Stomach (tissue), 4 donors: ENCODE results near the gene OSBPL6.

ENCODE experiments used
- POLR2AphosphoS5 ChIP-seq, 3 donors: sonication (generic); formaldehyde crosslinking; IDR thresholded peaks; one replicate each; pipeline ENCODE4 v1.6.1; 2016; ENCODE audit warnings: antibody characterized with exemption in 3 of 3
- TF ChIP-seq, protein P1 (sequence below), 7 experiments: fragments of 450-650 bp in 4 of 7; fragments of 200-600 bp in 3 of 7; sonication (generic) in 3 of 7; IDR thresholded peaks; one replicate each; pipeline ENCODE4 v1.5.1; 2016 to 2019; ENCODE audit warnings: antibody characterized with exemption in 7 of 7, control low read depth in 2 of 7, mild to moderate bottlenecking in 1 of 7

DNA sequence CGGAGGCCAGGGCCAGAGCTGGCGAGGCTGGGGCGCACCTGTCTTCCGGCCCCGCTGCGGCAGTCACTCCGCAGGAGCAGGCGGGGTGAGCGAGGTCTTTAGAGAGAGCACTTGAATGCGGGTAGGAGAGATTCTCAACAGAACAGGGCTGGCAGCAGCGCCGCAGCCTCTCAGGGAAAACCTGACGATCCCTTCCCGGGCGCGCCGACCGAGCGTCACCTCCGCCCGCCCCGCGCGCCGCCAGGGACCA lies 256.1 kb downstream of the OSBPL6 start:
- TF ChIP-seq POLR2AphosphoS5 (IDR thresholded peaks at IDR 0.05), result no peak
- TF ChIP-seq, protein P1, sequence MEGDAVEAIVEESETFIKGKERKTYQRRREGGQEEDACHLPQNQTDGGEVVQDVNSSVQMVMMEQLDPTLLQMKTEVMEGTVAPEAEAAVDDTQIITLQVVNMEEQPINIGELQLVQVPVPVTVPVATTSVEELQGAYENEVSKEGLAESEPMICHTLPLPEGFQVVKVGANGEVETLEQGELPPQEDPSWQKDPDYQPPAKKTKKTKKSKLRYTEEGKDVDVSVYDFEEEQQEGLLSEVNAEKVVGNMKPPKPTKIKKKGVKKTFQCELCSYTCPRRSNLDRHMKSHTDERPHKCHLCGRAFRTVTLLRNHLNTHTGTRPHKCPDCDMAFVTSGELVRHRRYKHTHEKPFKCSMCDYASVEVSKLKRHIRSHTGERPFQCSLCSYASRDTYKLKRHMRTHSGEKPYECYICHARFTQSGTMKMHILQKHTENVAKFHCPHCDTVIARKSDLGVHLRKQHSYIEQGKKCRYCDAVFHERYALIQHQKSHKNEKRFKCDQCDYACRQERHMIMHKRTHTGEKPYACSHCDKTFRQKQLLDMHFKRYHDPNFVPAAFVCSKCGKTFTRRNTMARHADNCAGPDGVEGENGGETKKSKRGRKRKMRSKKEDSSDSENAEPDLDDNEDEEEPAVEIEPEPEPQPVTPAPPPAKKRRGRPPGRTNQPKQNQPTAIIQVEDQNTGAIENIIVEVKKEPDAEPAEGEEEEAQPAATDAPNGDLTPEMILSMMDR (IDR thresholded peaks at IDR 0.05), result no peak
